SU-DHL-6 (cell line): Measurements from ENCODE around the gene THAP10.

Experiments
- H2AFZ ChIP-seq: fragments of 200-600 bp; sonication (generic); 2 replicates; pipeline ENCODE4 v1.6.1; 2014; ENCODE audit warnings: low read depth, mild to moderate bottlenecking, moderate library complexity, mixed read lengths, antibody characterized with exemption, low read length; ENCODE audit not compliant: severe bottlenecking
- H3F3A ChIP-seq: fragments of 200-600 bp; shearing (Covaris generic); 2 replicates; pipeline ENCODE4 v1.6.0; 2016; ENCODE audit warnings: antibody characterized with exemption, mild to moderate bottlenecking; ENCODE audit not compliant: insufficient read depth
- H3K27ac ChIP-seq: fragments of 200-600 bp; sonication (generic); 2 replicates; pipeline ENCODE4 v1.5.1; 2016; ENCODE audit warnings: low read depth, mild to moderate bottlenecking, low read length, moderate library complexity, mixed read lengths
- H3K27me3 ChIP-seq: fragments of 200-600 bp; sonication (generic), shearing (Covaris generic); 2 replicates; pipeline ENCODE4 v1.6.0; 2014; ENCODE audit warnings: mild to moderate bottlenecking, low read length
- H3K36me3 ChIP-seq: fragments of 200-600 bp; sonication (generic); 2 replicates; pipeline ENCODE4 v1.6.1; 2014; ENCODE audit warnings: mild to moderate bottlenecking, low read length, mixed read lengths
- H3K4me2 ChIP-seq: fragments of 300-600, 200-600 bp; shearing (Covaris generic), sonication (generic); 2 replicates; pipeline ENCODE4 v1.6.0; 2014; ENCODE audit warnings: low read length, low read depth, mild to moderate bottlenecking; ENCODE audit not compliant: poor library complexity, severe bottlenecking
- H3K4me3 ChIP-seq: fragments of 200-600 bp; sonication (generic); 2 replicates; pipeline ENCODE4 v1.5.1; 2014; ENCODE audit warnings: antibody characterized with exemption, low read length, mild to moderate bottlenecking, mixed read lengths; ENCODE audit not compliant: insufficient read depth, poor library complexity, severe bottlenecking
- H3K79me2 ChIP-seq: fragments of 200-600 bp; sonication (generic); 2 replicates; pipeline ENCODE4 v1.6.1; 2014; ENCODE audit warnings: mild to moderate bottlenecking, low read length, moderate library complexity; ENCODE audit not compliant: insufficient read depth
- H3K9ac ChIP-seq: fragments of 200-600 bp; sonication (generic); 2 replicates; pipeline ENCODE4 v1.7.0; 2014; ENCODE audit warnings: mild to moderate bottlenecking, low read length
- H3K9me2 ChIP-seq: fragments of 200-600 bp; sonication (generic); replicated peaks from 2 replicates; pipeline ENCODE4 v1.6.1; 2014; ENCODE audit warnings: low read length; ENCODE audit not compliant: insufficient read depth
- H3K9me3 ChIP-seq: fragments of 200-600 bp; sonication (generic); 2 replicates; pipeline ENCODE4 v1.6.1; 2014; ENCODE audit warnings: low read length, mixed read lengths; ENCODE audit not compliant: insufficient read depth
- H4K20me1 ChIP-seq: fragments of 200-600 bp; sonication (generic); 2 replicates; pipeline ENCODE4 v1.6.1; 2014; ENCODE audit warnings: low read depth, mild to moderate bottlenecking, antibody characterized with exemption, low read length, moderate library complexity, mixed read lengths
- CTCF ChIP-seq: fragments of 200-600 bp; sonication (generic); IDR thresholded peaks from one replicate; pipeline ENCODE4 v1.5.1; 2017; ENCODE audit warnings: antibody characterized with exemption, mild to moderate bottlenecking, low read length, moderate library complexity; ENCODE audit not compliant: insufficient read depth, poor library complexity, severe bottlenecking
- EZH2phosphoT487 ChIP-seq: fragments of 200-600 bp; sonication (generic), shearing (Covaris generic); conservative IDR thresholded peaks from 2 replicates; pipeline ENCODE4 v1.6.1; 2018; ENCODE audit warnings: mild to moderate bottlenecking, antibody characterized with exemption, low read length, moderate library complexity, mixed read lengths

Gene THAP10

GRCh38 chr15:70832176-70832575 is 60.1 kb downstream of the THAP10 start:
- Histone ChIP-seq H3K27ac (no peak overlapping the region), H3K4me3 (no peak overlapping the region), H3F3A (no peaks in the 10 kb centered on the region), H3K79me2 (no peaks in the 10 kb centered on the region), H3K9me3 (no peaks in the 10 kb centered on the region), H2AFZ (no peak overlapping the region), H3K9ac (no peak overlapping the region), H3K9me2 (no peaks in the 10 kb centered on the region), H3K27me3 (no peaks in the 10 kb centered on the region), H3K4me2 (no peak overlapping the region), H3K36me3 (no peaks in the 10 kb centered on the region), H4K20me1 (no peaks in the 10 kb centered on the region)
- TF ChIP-seq EZH2phosphoT487 (no peak), CTCF (no peak)
